B cell (primary cell): ENCODE measurements around the gene ZIC4. TPM values are rescaled to one million over a fixed set of nuclear protein-coding genes. Genes with fewer than 3 reads are reported as not detected.

Source experiments
- ATAC-seq: fragments of 200-7000 bp; cut with Tn5 transposase; one replicate; pipeline ENCODE4 v1.10.0; 2021; ENCODE audit warnings: low read depth, mild to moderate bottlenecking, moderate number of reproducible peaks, moderate library complexity
- CTCF ChIA-PET: fragments of 350-600 bp; sonication (Branson Sonifier 250); formaldehyde crosslinking; loops from one replicate; lab custom pipeline; 2021; ENCODE audit warnings: antibody characterized with exemption, inconsistent platforms; lab: Charles Lee
- POLR2A ChIA-PET: fragments of 350-600 bp; sonication (Branson Sonifier 250); formaldehyde crosslinking; loops from one replicate; lab custom pipeline; 2021; ENCODE audit warnings: antibody characterized with exemption; lab: Charles Lee
- DNase-seq: peaks from one replicate; pipeline ENCODE4 v3.0.0; 2013
- H2AFZ ChIP-seq: 2 replicates; pipeline ENCODE4 v1.6.1; 2012; ENCODE audit warnings: mild to moderate bottlenecking, low read depth, low read length; ENCODE audit not compliant: insufficient read depth, poor library complexity, severe bottlenecking
- H3K27ac ChIP-seq, 2 donors: 1 replicate in 1 of 2; 2 replicates in 1 of 2; pipeline ENCODE4 v1.5.1; 2012 to 2013; ENCODE audit warnings: low read length in 2 of 2, mild to moderate bottlenecking in 2 of 2, moderate library complexity in 1 of 2
- H3K27me3 ChIP-seq, 4 experiments: fragments of 200-600 bp in 1 of 4; sonication (generic) in 1 of 4; replicated peaks in 1 of 4; 1 replicate in 2 of 4; 2 replicates in 2 of 4; pipeline versions ENCODE4 v1.6.1 to v1.7.0; 2013 to 2016; ENCODE audit warnings: low read length in 3 of 4, mild to moderate bottlenecking in 2 of 4, mixed read lengths in 1 of 4, moderate library complexity in 1 of 4; ENCODE audit not compliant: insufficient read depth in 4 of 4, control insufficient read depth in 3 of 4; ENCODE audit errors: control extremely low read depth in 1 of 4
- H3K36me3 ChIP-seq, 2 experiments: replicated peaks in 1 of 2; 1 replicate in 1 of 2; 2 replicates in 1 of 2; pipeline versions ENCODE4 v1.6.1 to v1.7.1; 2013; ENCODE audit warnings: low read length in 1 of 2; ENCODE audit not compliant: insufficient read depth in 2 of 2, control insufficient read depth in 1 of 2; ENCODE audit errors: control extremely low read depth in 1 of 2, extremely low read depth in 1 of 2
- H3K4me1 ChIP-seq, 2 donors: fragments of 200-600 bp in 1 of 2; sonication (generic) in 1 of 2; 1 replicate in 1 of 2; 2 replicates in 1 of 2; pipeline versions ENCODE4 v1.5.1 to v1.6.1; 2013 to 2017; ENCODE audit warnings: low read length in 2 of 2; ENCODE audit not compliant: control insufficient read depth in 2 of 2, insufficient read depth in 2 of 2
- H3K4me2 ChIP-seq: replicated peaks from 2 replicates; pipeline ENCODE3; 2012; ENCODE audit warnings: mild to moderate bottlenecking, low read depth, low read length; ENCODE audit not compliant: poor library complexity, severe bottlenecking
- H3K4me3 ChIP-seq, 5 experiments: fragments of 200-600 bp in 1 of 5; sonication (generic) in 1 of 5; 1 replicate in 3 of 5; 2 replicates in 2 of 5; pipeline versions ENCODE4 v1.5.1 to v1.7.0; 2011 to 2016; ENCODE audit warnings: low read length in 4 of 5, mild to moderate bottlenecking in 4 of 5, low read depth in 2 of 5, control low read depth in 1 of 5, moderate library complexity in 1 of 5; ENCODE audit not compliant: insufficient read depth in 1 of 5; ENCODE audit errors: control extremely low read depth in 1 of 5, extremely low read depth in 1 of 5
- H3K79me2 ChIP-seq: fragments of 200-600 bp; sonication (generic); one replicate; pipeline ENCODE4 v1.6.0; 2016; ENCODE audit warnings: low read length; ENCODE audit not compliant: control insufficient read depth, insufficient read depth
- H3K9ac ChIP-seq: fragments of 200-600 bp; sonication (generic); 2 replicates; pipeline ENCODE4 v1.6.1; 2017; ENCODE audit warnings: mild to moderate bottlenecking, low read length, moderate library complexity
- H3K9me3 ChIP-seq, 3 donors: one replicate each; pipeline versions ENCODE4 v1.6.1 to v1.7.1; 2013; ENCODE audit warnings: low read length in 2 of 3; ENCODE audit not compliant: control insufficient read depth in 2 of 3, insufficient read depth in 1 of 3; ENCODE audit errors: control extremely low read depth in 1 of 3
- H4K20me1 ChIP-seq: 2 replicates; pipeline ENCODE4 v1.6.0; 2012; ENCODE audit warnings: mild to moderate bottlenecking, low read length; ENCODE audit not compliant: insufficient read depth, control insufficient read depth, poor library complexity, severe bottlenecking
- H3K27ac Mint-ChIP-seq: one replicate; pipeline ENCODE4 v1.8.0; 2021; ENCODE audit warnings: mixed read lengths
- H3K27me3 Mint-ChIP-seq: one replicate; pipeline ENCODE4 v1.8.0; 2021; ENCODE audit warnings: mixed read lengths
- H3K4me1 Mint-ChIP-seq: one replicate; pipeline ENCODE4 v1.8.0; 2021; ENCODE audit warnings: mixed read lengths
- H3K4me3 Mint-ChIP-seq: one replicate; pipeline ENCODE4 v1.8.0; 2021; ENCODE audit warnings: mixed read lengths
- H3K9me3 Mint-ChIP-seq: one replicate; pipeline ENCODE4 v1.8.0; 2022; ENCODE audit warnings: mixed read lengths; ENCODE audit not compliant: insufficient read depth
- CTCF ChIP-seq: fragments of 200-600 bp; IDR thresholded peaks from one replicate; pipeline ENCODE4 v1.8.0; 2022; ENCODE audit warnings: antibody characterized with exemption, mild to moderate bottlenecking
- EZH2 ChIP-seq: IDR thresholded peaks from 2 replicates; pipeline ENCODE4 v1.6.1; 2012; ENCODE audit warnings: borderline replicate concordance, low read depth, mild to moderate bottlenecking, moderate library complexity, low read length; ENCODE audit not compliant: insufficient read depth, poor library complexity, severe bottlenecking
- WGBS: methylation state at CpG from one replicate; pipeline ENCODE4 v1.1.5; 2013; ENCODE audit warnings: missing lambda C conversion rate; ENCODE audit not compliant: insufficient coverage; 5-methylcytosine and 5-hydroxymethylcytosine counted together
- intact Hi-C: fragments of 100-400 bp; cut with micrococcal nuclease; formaldehyde crosslinking; loops from one replicate; pipeline ENCODE4 v1.10.0; 2022
- polyA plus RNA-seq: library from polyadenylated mRNA; depleted of rRNA; stranded (reverse); fragments of >200 nt; gene quantifications from 2 replicates; pipeline ENCODE4 v1.2.3, GENCODE V29; 2012
- total RNA-seq, 2 donors: library from RNA; stranded (reverse); fragments of 120-200 nt in 1 of 2; gene quantifications; 1 replicate in 1 of 2; 2 replicates in 1 of 2; pipeline versions ENCODE4 v1.2.3 to v1.2.4, GENCODE V29; 2013 to 2022

The ZIC4 gene
- total and polyA plus RNA-seq, 2 donors (not counting 1 experiment from before 2014, with no cell fraction given), result not detected

GRCh38 chr3:147402159-147402558, 4.2 kb downstream of the ZIC4 start:
- POLR2A ChIA-PET, result no interaction called here

GRCh38 chr3:147401421-147401820, 4.9 kb downstream of the ZIC4 start:
- Histone ChIP-seq H3K36me3 (no peaks in the 10 kb centered on the region), H4K20me1 (no peaks in the 10 kb centered on the region), H3K27me3 (peaks cover 0 to 67% (median 41%) of the 10 kb centered on the region in 4 experiments), H3K4me1 (no peaks in the 10 kb centered on the region), H2AFZ (no peak overlapping the region), H3K9me3 (peaks cover 0 to 43% (median 1%) of the 10 kb centered on the region in 3 donors), H3K27ac (no peak overlapping the region), H3K4me2 (no peak overlapping the region), H3K79me2 (no peaks in the 10 kb centered on the region), H3K4me3 (no peak overlapping the region), H3K9ac (no peak overlapping the region)
- DNase-seq (no peak), ATAC-seq (no peak)
- peaks cover 1% of the 10 kb centered on the region for H3K4me1 Mint-ChIP-seq
- H3K9me3 Mint-ChIP-seq, result no peaks in the 10 kb centered on the region
- H3K27ac Mint-ChIP-seq, result no peak overlapping the region
- WGBS, result no CpG with 5 or more reads among the region's 1 CpG
- CTCF ChIA-PET, result no interaction called here
- TF ChIP-seq CTCF, result no peak
- TF ChIP-seq EZH2, result no peak
- POLR2A ChIA-PET, result no interaction called here
- peaks cover 64% of the 10 kb centered on the region for H3K27me3 Mint-ChIP-seq
- intact Hi-C loops, result no loop called here
- no peak overlapping the region for H3K4me3 Mint-ChIP-seq

More at GRCh38 chr3:147402159-147402558, 4.2 kb downstream of the ZIC4 start:
- no peaks in the 10 kb centered on the region for H3K36me3 ChIP-seq
- H3K4me2 ChIP-seq, result no peak overlapping the region
- no peak overlapping the region for H3K27ac Mint-ChIP-seq
- CTCF ChIA-PET, result no interaction called here
- no peak for TF ChIP-seq EZH2
- no peak for TF ChIP-seq CTCF
- H3K4me3 ChIP-seq, result no peak overlapping the region
- no peak for ATAC-seq
- H3K9me3 Mint-ChIP-seq, result no peaks in the 10 kb centered on the region
- H3K4me3 Mint-ChIP-seq, result no peak overlapping the region
- DNase-seq, result no peak
- no peak overlapping the region for H3K9ac ChIP-seq
- intact Hi-C loops, result no loop called here
- H3K9me3 ChIP-seq, result peaks cover 0 to 39% (median 1%) of the 10 kb centered on the region in 3 donors
- no peak overlapping the region for H3K27ac ChIP-seq
- H4K20me1 ChIP-seq, result no peaks in the 10 kb centered on the region
- H2AFZ ChIP-seq, result no peak overlapping the region
- H3K4me1 Mint-ChIP-seq, result peaks cover 1% of the 10 kb centered on the region
- 13% methylated on average over 3 of the region's 5 CpGs for WGBS
- peaks cover 66% of the 10 kb centered on the region for H3K27me3 Mint-ChIP-seq
- H3K4me1 ChIP-seq, result no peaks in the 10 kb centered on the region
- H3K79me2 ChIP-seq, result no peaks in the 10 kb centered on the region
- H3K27me3 ChIP-seq, result peaks cover 0 to 67% (median 45%) of the 10 kb centered on the region in 4 experiments
